HL-60 (cell line): ENCODE results near the gene BRD4.

ENCODE experiments used
- CTCF ChIP-seq: IDR thresholded peaks from one replicate; pipeline ENCODE4 v1.5.1; 2011; ENCODE audit warnings: low read length, control low read depth, inconsistent platforms; ENCODE audit not compliant: insufficient read depth
- POLR2AphosphoS5 ChIP-seq: IDR thresholded peaks from 2 replicates; pipeline ENCODE4 v1.6.1; 2012; ENCODE audit warnings: low read depth
- REST ChIP-seq: IDR thresholded peaks from 2 replicates; pipeline ENCODE4 v1.6.1; 2012; ENCODE audit warnings: low read depth; ENCODE audit not compliant: insufficient replicate concordance

GRCh38 chr19:15236886-15237285 lies 95.5 kb downstream of the BRD4 start:
- TF ChIP-seq CTCF (no peak), POLR2AphosphoS5 (no peak), REST (no peak)
